ENCODE results near the gene PPP1R3D.

PPP1R3D gene

DNA sequence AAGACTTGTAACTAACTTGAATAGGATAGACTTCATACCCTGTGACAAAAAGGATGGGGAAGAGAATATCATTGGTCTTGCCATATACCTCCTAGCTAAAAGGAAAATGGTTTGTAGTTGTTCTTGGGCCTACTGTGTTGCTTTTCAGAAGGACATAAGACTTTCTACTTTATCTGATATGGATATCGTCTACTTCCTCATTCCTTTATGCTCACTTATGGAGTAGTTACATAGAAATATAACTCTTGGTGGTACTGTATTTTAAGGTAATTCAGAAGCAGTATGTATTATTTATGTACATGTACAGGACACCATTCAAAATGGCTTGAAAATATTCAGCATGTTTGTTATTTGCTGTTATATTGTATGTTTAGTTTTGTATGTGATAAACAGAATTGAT is 8.1 kb upstream of the PPP1R3D start:
- no peak for DNase-seq

DNA sequence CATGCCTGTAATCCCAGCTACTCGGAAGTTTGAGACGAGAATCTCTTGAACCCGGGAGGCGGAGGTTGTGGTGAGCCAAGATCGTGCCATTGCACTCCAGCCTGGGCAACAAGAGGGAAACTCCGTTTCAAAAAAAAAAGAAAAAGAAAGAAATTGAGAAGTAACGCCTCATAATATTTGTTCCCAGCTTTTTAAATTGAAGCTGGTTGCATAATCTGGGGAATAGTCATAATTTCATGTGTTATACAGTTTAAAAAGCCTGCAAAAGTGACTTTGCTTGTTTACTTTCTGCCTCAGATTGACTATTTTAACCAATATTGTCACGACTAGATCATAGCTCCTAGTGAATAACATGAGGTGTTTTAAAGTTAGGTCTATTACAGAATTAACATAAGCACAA is 7.3 kb upstream of the PPP1R3D start:
- no peak for DNase-seq

DNA sequence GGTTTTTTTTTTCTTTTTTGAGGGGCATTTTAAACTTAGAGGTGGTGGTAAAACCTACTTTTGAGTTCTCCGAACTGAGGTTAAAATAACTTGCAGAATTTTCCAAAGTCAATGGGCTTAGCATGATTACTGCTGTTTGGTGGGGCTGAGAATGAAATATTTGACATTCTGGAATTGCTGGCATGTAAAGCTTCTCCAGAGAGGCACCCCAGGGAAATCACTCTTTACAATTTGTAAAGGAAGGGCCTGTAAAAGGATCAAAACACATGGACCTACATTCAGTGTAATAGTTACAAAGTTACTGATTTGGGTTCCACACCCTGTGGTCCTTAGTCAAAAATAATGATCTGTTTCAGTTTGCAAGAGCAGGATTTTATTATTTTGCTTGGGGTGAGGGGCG is 5.6 kb upstream of the PPP1R3D start:
- no peak for DNase-seq

DNA sequence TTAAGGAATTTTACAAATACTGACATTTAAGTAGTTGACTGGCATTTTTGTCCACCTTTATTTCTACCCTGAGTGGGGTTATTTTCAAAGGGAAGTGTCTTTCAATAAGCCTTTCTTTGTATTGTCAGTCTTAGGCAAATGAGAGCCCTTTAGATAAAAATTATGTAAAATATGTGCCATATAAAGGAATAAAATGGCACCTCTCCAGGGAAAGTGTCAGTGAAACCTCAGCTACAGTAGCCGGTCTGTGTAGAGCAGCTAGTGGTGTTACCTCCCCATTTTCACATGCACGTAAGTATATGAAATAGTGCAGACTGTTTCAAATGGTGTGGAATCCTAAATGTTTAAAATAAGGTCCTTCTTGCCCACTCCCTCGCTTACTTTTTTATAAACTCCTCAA is 5.1 kb upstream of the PPP1R3D start:
- peak; percentile 73 for DNase-seq

DNA sequence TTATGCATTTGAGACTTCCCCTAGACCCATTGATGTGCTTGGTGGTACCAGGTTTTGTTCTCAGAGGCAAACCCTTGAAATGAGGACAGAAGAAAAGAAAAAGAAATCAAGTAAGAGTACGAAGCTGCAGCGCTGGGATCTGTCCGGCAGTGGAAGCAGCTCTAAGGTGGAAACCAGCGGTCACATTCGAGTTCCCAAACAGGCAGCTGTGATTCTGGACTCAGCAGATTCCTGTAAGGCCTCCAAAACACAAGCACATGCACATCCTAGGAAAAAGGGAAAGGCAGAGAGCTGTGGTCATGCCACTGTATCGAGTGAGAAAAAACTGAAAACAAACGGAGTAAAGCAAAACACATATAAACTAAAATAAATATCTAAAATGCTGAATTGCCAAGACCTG is 4.6 kb upstream of the PPP1R3D start:
- no peak for DNase-seq

DNA sequence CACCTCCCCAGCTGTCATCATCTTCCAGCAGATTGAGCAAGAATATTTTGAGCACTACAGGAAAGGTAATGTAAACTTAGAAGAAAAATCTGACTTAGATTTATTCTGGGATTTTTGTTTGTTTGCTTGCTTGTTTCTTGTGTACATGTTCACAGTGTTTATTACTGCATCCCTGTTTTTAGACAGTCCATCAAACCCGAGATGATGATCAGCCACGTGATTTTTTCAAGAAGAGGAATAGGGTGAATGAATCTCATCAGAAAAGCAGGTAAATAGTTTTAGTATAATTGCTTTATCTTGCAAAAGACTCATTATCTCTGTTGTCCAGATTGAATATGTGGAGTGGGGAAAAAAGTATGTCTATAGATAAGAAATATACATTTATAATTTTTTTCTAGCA is 2.1 kb upstream of the PPP1R3D start:
- DNase-seq: no peak

DNA sequence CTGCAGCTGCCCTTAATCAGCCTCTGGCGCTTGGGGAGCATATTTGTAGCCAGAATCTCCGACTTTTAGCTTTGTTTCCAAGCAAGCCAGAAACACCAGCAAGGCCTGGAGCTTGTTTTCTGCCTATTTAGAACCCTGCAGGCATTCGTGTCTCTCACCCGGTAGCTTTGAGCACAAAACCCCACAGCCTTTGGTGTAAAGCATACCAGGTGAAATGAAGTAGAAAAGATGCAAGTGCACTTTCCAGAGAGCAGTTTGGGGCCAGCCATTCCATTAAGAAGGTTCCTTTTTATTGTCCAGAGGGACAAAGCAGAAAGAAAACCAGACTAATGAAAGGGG is 820 bp upstream of the PPP1R3D start:
- no peak for DNase-seq

DNA sequence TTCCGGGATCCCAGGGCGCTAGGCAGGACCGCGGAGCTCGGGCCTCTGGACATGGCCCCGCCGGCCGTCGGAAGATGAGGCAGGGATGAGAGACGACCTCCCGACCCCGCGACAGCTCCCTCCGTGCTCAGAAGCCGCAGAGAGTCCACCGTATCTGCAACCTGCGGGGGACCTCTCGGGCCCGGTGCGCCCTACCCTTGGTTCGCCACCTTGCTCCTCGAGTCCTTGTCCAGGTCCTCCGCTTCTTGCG is 301 bp downstream of the PPP1R3D start:
- no peak for DNase-seq

DNA sequence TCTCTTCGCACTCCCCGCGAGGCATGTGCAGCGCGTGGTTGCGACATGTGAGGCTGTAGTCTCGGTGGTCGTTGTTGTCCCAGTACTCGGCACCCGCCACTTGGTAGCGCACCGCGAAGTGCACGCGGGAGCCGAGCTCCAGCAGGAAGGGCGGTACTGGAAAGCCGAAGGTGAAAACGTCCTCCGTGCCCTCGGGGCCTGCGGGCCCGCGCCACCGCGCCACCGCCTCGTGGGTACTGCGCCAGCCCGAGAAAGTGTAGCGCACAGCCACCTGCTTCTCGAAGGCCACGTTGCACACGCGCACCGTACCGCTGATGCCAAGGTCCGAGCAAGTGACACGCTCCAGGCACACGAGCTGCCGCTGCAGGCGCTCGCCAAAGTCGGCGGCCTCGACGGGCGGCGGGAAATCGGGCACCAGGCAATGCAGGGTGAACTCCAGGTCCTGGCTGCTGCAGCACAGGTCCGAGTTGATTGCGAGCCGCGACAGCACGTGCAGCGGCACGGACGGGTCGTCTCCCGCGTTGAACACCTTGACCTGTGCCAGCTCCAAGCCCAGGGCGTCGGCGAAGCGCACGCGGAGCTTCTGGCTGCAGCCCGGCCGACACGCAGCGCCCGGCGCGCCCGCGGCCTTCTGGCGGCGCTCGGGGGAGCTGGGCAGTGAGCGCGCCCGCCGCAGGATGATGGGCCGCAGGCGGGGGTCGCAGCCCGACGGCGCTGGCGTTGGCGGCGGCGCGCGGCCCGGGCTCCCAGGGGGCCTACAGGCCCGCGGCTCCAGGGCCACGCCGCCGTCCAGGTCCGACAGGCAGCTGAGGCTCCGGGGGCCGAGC is 840 bp downstream of the PPP1R3D start:
- no peak for DNase-seq

DNA sequence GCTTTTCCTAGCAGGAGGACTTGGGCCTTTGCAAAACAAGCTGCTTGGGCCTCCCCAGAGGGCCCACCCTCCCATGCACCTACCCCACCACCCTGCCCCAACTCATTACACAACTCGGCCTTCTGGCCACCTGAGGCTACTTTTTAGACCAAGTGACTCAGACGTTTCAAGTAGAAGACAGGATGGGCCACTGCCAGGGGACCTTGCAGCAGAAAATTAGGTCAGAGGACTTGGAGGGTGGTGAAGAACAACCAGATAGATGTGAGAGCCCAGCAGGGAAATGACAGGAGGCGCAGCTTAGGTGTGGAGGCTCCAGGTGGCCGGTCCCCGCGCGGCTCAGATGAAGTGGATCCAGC is 1.4 kb downstream of the PPP1R3D start:
- no peak for DNase-seq

DNA sequence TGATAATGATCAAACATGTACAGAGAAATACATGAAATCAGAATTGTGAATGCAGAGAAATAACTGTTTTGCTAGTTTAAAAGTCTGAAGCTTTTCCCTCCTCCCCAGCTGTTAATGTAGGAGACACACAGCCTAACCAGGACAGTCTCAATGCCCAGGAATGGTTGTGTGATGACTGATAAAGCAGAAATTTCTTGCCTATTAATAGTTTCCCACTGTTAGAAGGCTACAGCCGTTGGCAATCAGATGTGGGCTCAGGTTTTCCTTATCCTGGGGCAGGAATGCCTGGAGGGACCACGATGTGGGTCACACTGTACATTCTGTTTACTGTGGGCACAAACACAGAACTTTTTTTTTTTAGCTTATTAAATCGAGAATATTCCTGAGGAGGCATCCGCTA is 1.9 kb downstream of the PPP1R3D start:
- DNase-seq: no peak

DNA sequence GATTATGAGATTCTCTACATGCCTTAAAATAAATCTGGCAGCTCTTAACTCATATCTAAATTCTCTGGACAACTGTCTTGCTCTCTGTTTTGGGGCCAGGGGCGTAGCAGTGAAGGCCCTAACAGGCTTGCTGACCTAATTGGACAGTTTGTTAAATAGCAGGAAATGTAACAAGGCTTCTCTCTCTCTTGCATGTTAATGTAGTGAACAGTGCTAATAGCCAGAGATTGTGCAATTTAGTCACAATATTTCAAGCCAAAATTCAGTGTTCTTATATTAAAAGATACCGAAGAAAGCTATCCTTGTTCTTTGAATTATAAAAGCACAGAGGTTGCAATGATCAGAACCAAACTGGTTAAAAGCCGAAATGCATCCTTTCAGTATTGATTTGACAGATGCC is 3.0 kb downstream of the PPP1R3D start:
- no peak for DNase-seq

DNA sequence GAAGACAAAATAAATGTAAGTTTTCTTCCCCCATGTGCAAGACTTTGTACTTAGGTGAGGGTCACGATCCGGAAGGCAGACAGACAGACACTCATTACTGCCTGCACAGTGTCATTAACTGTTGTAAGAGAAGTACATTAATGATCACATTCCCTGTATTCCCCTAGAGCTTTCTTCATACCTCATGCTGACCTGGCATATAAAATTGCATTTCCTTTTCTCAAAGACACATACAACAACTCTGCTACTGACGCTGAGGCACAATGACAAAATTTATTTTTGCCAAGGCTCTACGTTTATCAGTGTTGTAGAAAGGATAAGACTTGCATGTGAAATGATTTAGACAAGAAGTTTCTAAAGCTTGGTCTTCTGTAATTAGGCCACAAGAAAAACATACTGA is 3.7 kb downstream of the PPP1R3D start:
- DNase-seq: no peak

DNA sequence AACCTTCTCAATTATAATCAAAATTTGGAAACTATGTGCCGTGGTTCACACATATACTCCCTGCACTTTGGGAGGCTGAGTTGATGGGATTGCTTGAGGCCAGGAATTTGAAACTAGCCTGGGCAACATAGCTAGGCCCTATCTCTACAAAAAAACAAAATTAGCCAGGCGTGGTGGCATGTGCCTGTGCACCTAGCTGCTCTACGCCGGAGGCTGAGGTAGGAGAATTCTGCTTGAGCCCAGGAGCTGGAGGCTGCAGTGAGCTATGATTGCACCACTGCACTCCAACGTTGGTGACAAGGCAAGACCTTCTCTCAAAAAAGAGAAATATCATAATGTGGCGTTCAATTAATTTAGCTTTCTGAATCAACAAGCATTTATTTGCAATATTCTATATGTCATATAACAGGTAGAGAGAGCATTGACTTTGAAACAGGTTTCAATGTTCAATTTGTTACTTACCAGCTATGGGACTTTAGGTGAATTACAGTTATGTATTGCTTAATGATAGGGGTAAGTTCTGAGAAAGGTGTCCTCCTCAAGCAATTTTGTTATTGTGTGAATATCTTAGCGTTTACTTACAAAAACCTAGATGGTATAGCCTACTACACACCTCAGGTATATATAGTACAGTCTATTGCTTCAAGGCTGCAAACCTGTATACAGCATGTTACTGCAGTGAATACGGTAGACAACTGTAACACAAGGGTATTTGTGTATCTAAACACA is 4.5 kb downstream of the PPP1R3D start:
- DNase-seq: no peak

DNA sequence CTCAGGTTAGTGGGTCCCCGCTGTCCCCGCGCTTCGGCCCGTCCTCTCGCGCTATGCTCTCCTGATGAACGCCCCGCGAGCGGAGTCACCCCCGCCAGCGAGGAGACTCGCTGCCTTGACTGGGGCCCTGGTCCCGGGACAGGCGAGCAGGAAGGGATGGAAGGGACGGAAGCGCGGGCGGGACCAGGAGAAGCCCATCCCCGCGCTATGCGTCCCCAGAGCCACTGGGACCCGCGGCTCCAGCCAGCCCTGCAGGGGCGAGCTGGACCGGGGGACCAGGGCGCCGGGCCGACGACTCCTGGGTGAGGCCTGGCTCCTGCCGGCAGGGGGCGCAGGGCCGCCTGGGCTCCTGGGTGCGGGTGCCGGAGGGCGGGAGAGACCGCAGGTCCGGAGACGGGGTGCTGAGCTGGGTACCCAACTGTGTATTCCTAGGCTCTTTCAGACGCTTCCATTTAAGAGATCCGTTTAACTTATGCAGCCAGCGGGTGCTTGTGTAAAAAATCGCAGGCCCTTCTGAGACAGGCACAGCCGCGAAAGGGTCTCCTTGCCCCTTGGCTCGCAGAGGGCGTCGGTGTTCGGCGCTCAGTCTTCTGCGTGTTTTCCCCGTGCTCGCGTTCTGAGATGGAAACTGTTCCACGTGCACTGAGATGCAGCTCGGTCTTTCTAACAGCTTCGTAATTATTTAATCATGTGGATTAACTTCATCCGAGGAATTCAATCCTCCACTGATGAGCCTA is 6.1 kb downstream of the PPP1R3D start:
- peak; percentile 51 for DNase-seq

DNA sequence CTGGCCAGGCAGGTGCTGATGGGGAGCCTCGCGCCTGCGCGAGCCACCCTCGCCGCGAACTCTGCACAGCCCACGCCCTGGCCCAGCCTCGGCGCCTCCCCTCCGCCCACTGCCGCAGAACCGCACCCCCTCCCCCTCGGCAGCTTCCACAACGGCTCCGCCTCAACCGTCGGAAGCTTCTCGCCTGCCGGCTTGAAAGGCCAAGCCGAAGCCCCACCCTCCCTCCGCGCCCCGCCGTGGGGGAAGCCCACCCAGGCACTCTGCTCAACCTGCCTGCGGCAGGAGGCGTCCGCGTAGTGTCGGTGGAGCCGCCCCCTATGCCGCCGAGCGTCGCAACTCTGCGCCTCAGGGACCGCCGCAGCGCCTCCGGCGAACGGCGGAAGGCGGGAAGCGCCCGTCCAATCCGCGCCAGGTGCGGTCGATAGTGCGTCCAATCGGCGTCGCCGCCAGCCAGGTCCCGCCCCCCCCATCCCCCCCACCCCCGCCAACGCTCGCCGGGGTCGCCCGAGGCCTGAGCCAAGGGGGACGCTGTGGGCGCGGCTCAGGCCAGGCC is 6.7 kb downstream of the PPP1R3D start, which contains the start of gene SYCP2:
TSS of gene SYCP2 (minus strand) at position 342 of the 553 bp plus-strand sequence. CDS start 11,224 bp downstream, outside the sequence.
- no peak for DNase-seq

DNA sequence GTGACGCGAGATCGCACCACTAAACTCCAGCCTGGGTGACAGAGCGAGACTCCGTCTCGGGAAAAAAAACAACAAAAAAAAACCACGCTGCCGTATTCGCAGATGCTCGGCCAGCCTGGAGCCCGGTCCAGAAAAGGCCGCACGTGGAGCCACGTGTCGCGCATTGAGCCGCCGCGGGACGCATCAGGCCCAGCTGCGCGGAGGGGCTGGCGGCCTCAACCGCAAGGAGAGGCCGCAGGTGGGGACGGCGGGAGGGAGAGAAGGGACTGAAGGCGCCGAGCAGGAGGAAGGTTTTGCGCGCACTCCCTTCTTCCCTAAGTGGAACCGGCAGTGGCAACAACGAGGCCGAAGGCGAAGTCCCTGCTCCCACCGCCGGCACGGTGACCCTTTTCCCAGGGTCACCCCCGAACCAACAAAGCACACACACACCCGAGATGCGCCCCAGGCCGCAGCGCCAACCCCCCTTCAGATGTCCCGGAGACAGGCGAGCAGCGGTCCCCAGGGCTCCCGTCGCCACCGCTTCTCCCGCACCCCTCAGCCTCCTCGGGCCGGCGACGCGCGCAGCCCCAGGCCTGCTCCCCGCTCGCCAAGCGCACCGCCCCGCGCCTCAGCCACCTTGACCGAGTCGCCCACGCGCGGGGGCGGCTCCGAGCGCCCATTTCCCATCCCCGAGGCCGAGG is 7.3 kb downstream of the PPP1R3D start:
- DNase-seq: no peak

DNA sequence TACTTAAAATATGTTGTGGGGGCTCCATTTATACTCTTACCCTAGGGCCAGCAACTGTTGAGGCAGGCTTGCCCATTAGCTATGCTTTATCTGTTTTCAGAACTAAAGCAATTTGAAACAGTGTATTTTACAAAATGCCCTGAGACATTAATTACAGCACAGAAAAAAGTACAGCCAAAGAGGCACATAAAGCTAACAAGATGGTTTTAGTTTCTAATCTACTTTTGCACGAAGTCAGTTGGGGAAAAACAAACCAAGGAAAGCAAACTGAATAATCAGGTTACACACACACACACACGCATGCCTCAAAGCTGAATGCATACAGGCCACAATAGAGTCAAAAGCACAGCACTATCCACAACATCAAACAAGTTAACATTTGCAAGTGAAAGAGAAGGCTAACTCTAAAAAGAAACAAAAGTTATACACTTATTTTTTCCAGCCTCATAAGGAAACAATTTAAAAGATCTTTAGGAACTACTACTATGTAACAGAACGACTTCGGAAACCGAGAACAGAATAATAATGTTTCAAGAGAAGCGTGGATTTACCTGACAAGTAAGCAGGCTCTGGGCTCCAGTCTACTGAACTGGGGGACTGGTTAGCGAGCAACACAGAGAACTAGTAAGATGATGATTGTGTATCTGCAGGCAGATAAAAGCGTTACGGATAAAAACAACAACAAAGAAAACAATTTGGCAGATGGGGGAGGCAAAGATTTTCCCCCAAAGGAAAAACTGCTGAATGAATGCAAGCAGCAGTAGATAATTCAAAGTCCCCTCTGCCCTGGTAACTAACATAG is 8.4 kb downstream of the PPP1R3D start:
- DNase-seq: no peak

DNA sequence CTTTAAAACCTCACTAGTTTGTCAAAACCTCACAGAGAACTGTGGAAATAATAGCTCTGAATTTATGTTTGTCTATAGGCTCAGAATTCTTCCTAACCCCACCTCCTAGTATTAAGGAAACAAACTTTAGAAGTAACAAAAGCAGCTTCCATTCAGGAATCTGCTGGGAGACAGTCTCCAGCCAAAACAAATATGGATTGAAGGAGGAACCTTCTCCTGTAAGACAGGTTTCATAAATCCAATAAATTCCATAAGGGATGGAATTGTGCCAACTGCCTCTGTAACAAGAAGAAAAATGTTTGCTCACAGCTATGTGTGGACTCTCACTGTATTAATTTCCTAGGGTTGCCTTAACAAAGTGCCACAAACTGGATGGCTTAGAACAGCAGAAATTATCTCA is 14.2 kb downstream of the PPP1R3D start:
- DNase-seq: no peak

DNA sequence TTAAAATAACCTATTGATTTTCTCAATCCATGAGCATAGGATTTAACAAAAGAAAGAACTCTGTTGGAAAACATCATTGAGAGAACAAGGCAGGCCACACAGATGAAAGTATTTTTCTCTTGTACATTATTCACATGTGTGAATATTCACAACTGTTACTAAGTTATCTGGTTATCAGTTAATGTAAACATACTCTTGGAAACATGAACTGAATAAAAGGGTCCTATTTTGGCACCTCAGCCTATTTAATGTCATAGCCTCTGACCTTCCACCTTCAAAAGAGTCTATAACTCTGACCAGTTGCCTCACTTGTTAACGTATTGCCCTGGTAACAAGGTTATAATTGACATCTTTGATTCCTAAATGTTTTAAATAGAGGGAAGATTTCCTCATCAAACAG is 14.7 kb downstream of the PPP1R3D start:
- no peak for DNase-seq

DNA sequence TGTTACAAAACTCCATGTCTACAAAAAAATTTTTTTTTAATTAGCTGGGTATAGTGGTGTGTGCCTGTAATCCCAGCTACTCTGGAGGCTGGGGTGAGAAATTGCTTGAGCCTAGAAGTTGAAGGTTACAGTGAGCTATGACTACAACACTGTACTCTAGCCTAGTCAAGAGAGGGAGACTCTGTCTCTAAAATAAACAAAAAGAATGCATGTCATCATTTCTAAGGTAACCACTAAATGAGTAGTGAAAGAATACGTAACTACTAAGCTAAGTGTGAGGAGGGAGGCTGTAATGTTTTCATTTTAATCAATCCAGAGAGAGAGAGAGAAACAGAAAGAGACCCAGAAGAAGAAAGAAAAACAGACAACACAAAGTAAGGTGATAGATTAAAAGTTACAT is 16.6 kb downstream of the PPP1R3D start:
- DNase-seq: no peak

DNA sequence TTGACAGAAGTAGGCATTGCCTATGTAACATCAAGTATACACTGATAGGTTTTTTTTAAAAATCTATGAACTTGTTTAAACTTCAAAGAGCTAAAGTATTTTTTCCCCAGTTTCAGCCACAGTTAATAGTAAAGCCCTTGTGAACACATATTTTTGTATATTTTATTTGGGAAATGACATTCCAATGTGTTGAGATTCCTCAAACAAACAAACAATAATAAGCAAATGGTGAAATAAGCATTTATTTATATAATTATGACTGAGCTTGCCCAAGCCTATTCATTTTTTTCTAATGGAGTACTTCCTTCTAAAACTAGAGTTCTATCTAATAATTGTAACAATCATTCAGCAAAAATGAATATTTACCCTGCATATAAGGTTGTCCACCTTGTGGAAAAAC is 19.2 kb downstream of the PPP1R3D start:
- no peak for DNase-seq

DNA sequence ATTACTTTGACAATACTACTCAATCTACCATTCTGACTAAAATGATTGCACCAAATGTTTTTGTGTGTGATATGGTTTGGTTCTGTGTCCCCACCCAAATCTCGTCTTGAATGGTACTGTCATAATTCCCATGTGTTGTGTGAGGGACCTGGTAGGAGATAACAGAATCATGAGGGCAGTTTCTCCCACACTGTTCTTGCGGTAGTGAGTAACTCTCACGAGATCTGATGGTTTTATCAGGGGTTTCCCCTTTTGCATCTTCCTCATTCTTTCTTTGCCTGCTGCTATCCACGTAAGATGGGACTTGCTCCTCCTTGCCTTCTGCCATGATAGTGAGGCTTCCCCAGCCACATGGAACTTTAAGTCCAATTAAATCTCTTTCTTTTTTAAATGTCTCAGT is 27.5 kb downstream of the PPP1R3D start:
- DNase-seq: no peak

All from NCI-H1048 (cell line).